GM12872 (cell line): ENCODE results near the gene GLI1.

Experiments used
- TF ChIP-seq, protein P1 (sequence below): IDR thresholded peaks from 3 replicates; pipeline ENCODE4 v1.5.1; 2011; ENCODE audit warnings: low read depth, mild to moderate bottlenecking, low read length, moderate library complexity; ENCODE audit not compliant: insufficient read depth

The GLI1 gene

GRCh38 chr12:57459750-57460467 lies at the start of gene GLI1:
GLI1 (plus strand) TSS chr12:57459785; CDS start chr12:57463692, 3,907 bp downstream.
- TF ChIP-seq, protein P1, sequence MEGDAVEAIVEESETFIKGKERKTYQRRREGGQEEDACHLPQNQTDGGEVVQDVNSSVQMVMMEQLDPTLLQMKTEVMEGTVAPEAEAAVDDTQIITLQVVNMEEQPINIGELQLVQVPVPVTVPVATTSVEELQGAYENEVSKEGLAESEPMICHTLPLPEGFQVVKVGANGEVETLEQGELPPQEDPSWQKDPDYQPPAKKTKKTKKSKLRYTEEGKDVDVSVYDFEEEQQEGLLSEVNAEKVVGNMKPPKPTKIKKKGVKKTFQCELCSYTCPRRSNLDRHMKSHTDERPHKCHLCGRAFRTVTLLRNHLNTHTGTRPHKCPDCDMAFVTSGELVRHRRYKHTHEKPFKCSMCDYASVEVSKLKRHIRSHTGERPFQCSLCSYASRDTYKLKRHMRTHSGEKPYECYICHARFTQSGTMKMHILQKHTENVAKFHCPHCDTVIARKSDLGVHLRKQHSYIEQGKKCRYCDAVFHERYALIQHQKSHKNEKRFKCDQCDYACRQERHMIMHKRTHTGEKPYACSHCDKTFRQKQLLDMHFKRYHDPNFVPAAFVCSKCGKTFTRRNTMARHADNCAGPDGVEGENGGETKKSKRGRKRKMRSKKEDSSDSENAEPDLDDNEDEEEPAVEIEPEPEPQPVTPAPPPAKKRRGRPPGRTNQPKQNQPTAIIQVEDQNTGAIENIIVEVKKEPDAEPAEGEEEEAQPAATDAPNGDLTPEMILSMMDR = no peak

DNA sequence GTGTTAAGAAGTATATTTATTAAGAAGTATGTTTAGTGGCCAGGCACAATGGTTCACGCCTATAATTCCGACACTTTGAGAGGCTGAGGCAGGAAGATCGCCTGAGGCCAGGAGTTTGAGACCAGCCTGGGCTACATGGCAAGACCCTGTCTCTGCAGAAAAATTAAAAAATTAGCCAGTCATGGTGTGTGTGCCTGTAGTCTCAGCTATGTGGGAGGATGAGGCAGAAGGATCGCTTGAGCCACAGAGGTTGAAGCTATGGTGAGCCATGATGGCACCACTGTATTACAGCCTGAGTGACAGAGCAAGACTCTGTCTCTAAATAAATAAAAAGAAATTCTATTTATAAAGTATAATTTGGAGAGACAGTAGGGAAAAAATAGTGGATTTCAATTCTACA lies 49.1 kb upstream of the GLI1 start:
- TF ChIP-seq, protein P1 = no peak

DNA sequence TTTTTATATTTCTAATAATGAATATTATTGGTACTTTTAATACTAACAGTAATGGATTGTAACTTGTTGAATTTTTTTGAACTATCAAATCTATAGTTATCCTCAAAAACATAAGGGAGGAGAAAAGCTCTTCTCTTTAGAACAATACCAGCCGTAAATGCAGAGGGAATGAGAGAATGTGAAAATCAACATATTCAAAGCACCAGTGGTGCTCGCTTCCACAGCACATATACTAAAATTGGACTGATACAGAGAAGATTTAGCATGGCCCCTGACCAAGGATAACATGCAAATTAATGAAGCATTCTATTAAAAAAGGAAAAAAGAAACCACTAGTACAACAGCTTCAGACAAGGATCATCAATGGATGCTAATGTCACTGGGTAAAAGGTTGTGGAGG lies 44.5 kb upstream of the GLI1 start:
- TF ChIP-seq, protein P1 = no peak

- TF ChIP-seq, protein P1 = no peak
Measured at GRCh38 chr12:57416039-57416996, 43.3 kb upstream of the GLI1 start.

GRCh38 chr12:57418255-57418654 lies 41.3 kb upstream of the GLI1 start:
- TF ChIP-seq, protein P1 = no peak

GRCh38 chr12:57419495-57419894 lies 40.1 kb upstream of the GLI1 start:
- TF ChIP-seq, protein P1 = no peak

GRCh38 chr12:57420482-57420881 lies 39.1 kb upstream of the GLI1 start:
- TF ChIP-seq, protein P1 = no peak
